ENCODE results near the gene UBAP1.

UBAP1 gene

GRCh38 chr9:34157898-34158297 is 20.9 kb upstream of the UBAP1 start:
- ChIA-PET POLR2A (no interaction called here), CTCF (no interaction called here)
- TF ChIP-seq CTCF (IDR thresholded peaks at IDR 0.05; ENCODE audit: insufficient read depth, low read length, missing control alignments): no peak
- no peak overlapping the region for H3K4me3 ChIP-seq (ENCODE audit: low read depth, low read length)
- no peak for DNase-seq (ENCODE audit: low read depth, low spot score)

DNA sequence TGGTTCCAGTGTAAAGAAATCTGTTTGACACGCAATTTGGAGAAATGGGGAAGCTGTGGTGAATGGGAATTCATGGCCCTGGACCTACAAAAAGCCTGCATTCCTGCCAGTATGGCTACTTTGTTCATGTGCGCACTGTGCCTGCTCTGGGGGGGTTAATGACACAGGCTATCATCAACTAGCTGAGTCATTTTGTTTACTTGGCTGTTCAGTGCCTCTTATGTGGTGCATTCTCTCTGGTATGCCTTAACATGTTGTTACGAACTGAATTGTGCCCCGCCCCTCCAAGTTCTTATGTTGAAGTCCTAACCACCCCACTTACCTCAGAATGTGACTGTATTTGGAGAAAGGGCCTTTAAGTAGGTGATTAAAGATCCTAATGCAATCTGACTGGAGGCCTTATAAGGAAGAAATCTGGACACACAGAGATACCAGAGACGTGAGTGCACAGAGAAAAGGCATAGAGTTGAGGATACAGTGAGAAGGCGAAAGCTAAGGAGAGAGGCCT is 20.4 kb upstream of the UBAP1 start:
- CTCF ChIA-PET: no interaction called here
- POLR2A ChIA-PET: interaction anchor here (0.6 kb wide), 1 partner anchor 73 kb away, joined by 4 read pairs; no protein-coding TSS in a partner anchor
- DNase-seq (ENCODE audit: low read depth, low spot score): peak; percentile 82
- TF ChIP-seq CTCF (IDR thresholded peaks at IDR 0.05; ENCODE audit: insufficient read depth, low read length, missing control alignments): no peak
- no peak overlapping the region for H3K4me3 ChIP-seq (ENCODE audit: low read depth, low read length)

GRCh38 chr9:34163434-34163833 is 15.4 kb upstream of the UBAP1 start:
- no peak for DNase-seq (ENCODE audit: low read depth, low spot score)

GRCh38 chr9:34169125-34169524 is 9.7 kb upstream of the UBAP1 start:
- CTCF ChIA-PET: interaction anchor here (1.6 kb wide), 1 partner anchor 10 kb away, joined by 3 read pairs; the partner anchor contains the start of gene UBAP1

More at GRCh38 chr9:34163434-34163833, 15.4 kb upstream of the UBAP1 start:
- CTCF ChIA-PET: interaction anchor here (1.0 kb wide), 1 partner anchor 26 kb away, joined by 4 read pairs; no protein-coding TSS in a partner anchor
- no peak overlapping the region for H3K4me3 ChIP-seq (ENCODE audit: low read depth, low read length)
- no peak for TF ChIP-seq CTCF (IDR thresholded peaks at IDR 0.05; ENCODE audit: insufficient read depth, low read length, missing control alignments)
- POLR2A ChIA-PET: no interaction called here

DNA sequence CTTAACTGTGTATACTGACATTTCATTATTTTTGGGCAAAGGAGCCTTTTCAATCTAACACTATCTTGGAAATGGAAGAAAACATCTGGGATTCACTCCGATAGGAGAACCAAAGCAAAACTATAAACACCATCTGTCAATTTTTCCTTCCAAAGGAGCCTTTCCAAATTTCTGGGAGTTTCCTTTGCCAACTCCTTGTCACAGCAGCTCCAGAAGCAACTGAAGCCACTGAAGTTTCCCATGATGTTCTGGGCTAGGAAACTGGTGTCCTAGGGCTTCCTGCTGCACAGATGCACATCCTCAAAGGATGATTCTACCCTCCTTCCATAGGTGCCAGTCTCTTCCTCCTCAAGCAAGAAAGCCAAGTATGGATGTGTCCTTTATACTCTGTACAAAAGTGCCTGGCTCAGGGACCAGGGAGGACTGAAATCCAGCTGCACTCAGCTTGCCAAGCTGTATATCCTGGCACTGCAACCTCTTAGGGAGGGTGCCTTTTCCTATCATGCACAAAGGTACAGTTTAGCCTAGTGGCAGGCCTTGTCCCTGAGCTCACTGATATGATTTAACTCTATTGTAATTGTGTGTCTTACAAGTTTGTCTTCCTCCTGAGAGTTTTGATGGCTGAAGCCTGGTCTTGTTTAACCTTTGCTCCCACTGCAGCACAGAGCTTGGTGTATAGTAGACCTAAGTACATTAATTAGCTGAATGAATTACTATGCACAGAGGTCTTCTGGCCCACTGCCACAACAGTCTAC is 8.4 kb upstream of the UBAP1 start:
- POLR2A ChIA-PET: interaction anchor here (0.7 kb wide), 1 partner anchor 8 kb away, joined by 4 read pairs; the partner anchor contains the start of gene UBAP1
- no peak for TF ChIP-seq CTCF (IDR thresholded peaks at IDR 0.05; ENCODE audit: insufficient read depth, low read length, missing control alignments)
- H3K4me3 ChIP-seq (ENCODE audit: low read depth, low read length): no peak overlapping the region
- no peak for DNase-seq (ENCODE audit: low read depth, low spot score)
- CTCF ChIA-PET: interaction anchor here (0.7 to 2.0 kb wide), 5 partner anchors 8 to 234 kb away, joined by 3 to 10 read pairs (median 3); partner anchors contain the start of gene UBAP1

More at GRCh38 chr9:34169125-34169524, 9.7 kb upstream of the UBAP1 start:
- no peak for TF ChIP-seq CTCF (IDR thresholded peaks at IDR 0.05; ENCODE audit: insufficient read depth, low read length, missing control alignments)
- no peak for DNase-seq (ENCODE audit: low read depth, low spot score)
- POLR2A ChIA-PET: no interaction called here
- no peak overlapping the region for H3K4me3 ChIP-seq (ENCODE audit: low read depth, low read length)

DNA sequence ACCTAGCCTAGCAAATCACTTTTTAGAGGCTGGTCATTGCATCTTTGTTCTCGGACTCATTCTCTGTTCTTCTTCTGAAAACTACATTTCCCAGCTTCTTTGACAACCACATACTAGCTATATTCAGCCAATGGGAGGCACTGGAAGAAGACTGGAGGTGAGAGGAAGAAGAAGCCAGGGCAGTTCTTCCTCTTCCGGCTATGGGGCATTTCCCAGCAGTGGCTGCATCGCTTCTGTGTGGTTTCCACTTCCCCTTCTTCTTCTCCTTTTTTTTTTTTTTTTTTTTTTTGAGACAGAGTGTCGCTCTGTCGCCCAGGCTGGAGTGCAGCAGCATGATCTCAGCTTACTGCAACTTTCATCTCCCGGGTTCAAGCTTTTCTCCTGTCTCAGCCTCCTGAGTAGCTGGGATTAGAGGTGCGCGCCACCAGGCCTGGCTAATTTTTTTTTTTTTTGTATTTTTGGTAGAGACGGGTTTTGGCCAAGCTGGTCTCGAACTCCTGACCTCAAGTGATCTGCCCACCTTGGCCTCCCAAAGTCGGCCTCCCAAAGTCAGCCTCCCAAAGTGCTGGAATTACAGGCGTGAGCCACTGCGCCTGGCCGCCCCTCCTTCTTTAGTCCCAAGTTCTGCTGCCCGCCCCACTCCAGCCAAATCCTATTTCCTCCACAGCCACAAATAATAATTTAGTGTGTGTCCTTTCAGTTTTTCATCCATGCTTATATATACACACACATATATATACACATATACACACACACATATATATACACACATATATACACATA is 6.9 kb upstream of the UBAP1 start:
- POLR2A ChIA-PET: no interaction called here
- TF ChIP-seq CTCF (IDR thresholded peaks at IDR 0.05; ENCODE audit: insufficient read depth, low read length, missing control alignments): no peak
- CTCF ChIA-PET: interaction anchor here (2.0 kb wide), 1 partner anchor 81 kb away, joined by 10 read pairs; no protein-coding TSS in a partner anchor
- no peak overlapping the region for H3K4me3 ChIP-seq (ENCODE audit: low read depth, low read length)
- DNase-seq (ENCODE audit: low read depth, low spot score): no peak

Data from AG04449 (cell line).